ENCODE data around the gene PRR23B. TPM values are rescaled to one million over a fixed set of nuclear protein-coding genes. Genes with fewer than 3 reads are reported as not detected.

PRR23B gene
- total RNA-seq = not detected in 2 replicates

GRCh38 chr3:139020868-139021234, at the start of gene PRR23B:
PRR23B (minus strand) TSS chr3:139020926; CDS start chr3:139020661, 265 bp downstream.
- TF ChIP-seq CTCF (conservative IDR thresholded peaks at IDR 0.05; ENCODE audit: low read depth, low read length) = peak; percentile 28
- H3K4me3 ChIP-seq (ENCODE audit: low read depth, low read length) = no peak within 1 kb of the TSS
- DNase-seq (ENCODE audit: low read depth) = no peak

- TF ChIP-seq CTCF (conservative IDR thresholded peaks at IDR 0.05; ENCODE audit: low read depth, low read length) = no peak
- H3K4me3 ChIP-seq (ENCODE audit: low read depth, low read length) = no peak overlapping the region
- no peak for DNase-seq (ENCODE audit: low read depth)
Measured at GRCh38 chr3:139062918-139063317, 42.2 kb upstream of the PRR23B start.

- no peak overlapping the region for H3K4me3 ChIP-seq (ENCODE audit: low read depth, low read length)
- TF ChIP-seq CTCF (conservative IDR thresholded peaks at IDR 0.05; ENCODE audit: low read depth, low read length) = no peak
- DNase-seq (ENCODE audit: low read depth) = no peak
Measured at GRCh38 chr3:139052802-139053600, 32.3 kb upstream of the PRR23B start.

GRCh38 chr3:139044366-139045210, 23.9 kb upstream of the PRR23B start, which contains the start of gene PRR23C:
PRR23C (minus strand) TSS chr3:139044892; CDS start chr3:139044620, 272 bp downstream.
- no peak for DNase-seq (ENCODE audit: low read depth)
- no peak within 1 kb of the TSS for H3K4me3 ChIP-seq (ENCODE audit: low read depth, low read length)

GRCh38 chr3:139043554-139044365, 23.0 kb upstream of the PRR23B start:
- DNase-seq (ENCODE audit: low read depth) = no peak
- no peak for TF ChIP-seq CTCF (conservative IDR thresholded peaks at IDR 0.05; ENCODE audit: low read depth, low read length)
- no peak overlapping the region for H3K4me3 ChIP-seq (ENCODE audit: low read depth, low read length)

More at GRCh38 chr3:139044366-139045210, 23.9 kb upstream of the PRR23B start, which contains the start of gene PRR23C:
- peak; percentile 10 for TF ChIP-seq CTCF (conservative IDR thresholded peaks at IDR 0.05; ENCODE audit: low read depth, low read length)

GRCh38 chr3:139037478-139037877, 16.8 kb upstream of the PRR23B start:
- DNase-seq (ENCODE audit: low read depth) = no peak
- H3K4me3 ChIP-seq (ENCODE audit: low read depth, low read length) = no peak overlapping the region
- TF ChIP-seq CTCF (conservative IDR thresholded peaks at IDR 0.05; ENCODE audit: low read depth, low read length) = no peak

All from epithelial cell of proximal tubule (primary cell).